ENCODE data around the gene FRMPD3.

The FRMPD3 gene

GRCh38 chrX:107482046-107482445 lies 32.6 kb downstream of the FRMPD3 start:
- no peak for DNase-seq

DNA sequence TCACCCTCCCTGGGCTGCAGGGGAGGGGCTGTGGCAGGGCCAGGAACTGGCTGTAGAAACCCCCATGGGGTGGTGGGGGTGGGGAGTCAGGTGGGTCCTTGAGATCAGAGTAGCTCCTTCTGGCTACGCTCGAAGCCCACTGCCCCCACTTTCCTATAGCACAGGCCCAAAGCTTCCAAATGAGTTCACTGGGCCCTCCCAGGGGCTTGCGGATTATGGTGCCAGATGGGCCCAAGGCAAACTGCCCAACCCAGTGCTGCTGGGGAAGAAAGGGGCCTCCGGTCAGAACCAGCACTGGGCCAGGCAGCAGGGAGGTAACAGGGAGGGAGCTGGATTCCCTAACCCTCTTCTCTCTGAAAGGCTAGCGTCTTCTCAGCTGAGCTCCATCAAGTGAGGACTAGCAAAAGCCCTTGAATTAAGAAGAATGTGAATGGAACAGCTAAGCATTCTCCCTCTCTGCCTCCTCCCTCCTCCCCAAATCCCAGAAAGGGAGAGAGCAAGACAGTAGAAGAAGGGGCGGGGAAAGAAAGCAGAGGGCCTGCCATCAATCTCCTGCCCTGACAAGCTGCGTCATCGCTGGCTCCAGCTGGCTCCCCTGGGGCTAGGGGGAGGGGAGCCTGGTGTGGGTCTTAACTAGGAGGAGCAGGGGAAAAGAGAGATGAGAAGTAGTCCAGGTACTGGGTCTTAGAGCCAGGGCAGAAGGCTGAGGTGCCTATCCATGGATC lies 34.7 kb downstream of the FRMPD3 start:
- no peak for DNase-seq

DNA sequence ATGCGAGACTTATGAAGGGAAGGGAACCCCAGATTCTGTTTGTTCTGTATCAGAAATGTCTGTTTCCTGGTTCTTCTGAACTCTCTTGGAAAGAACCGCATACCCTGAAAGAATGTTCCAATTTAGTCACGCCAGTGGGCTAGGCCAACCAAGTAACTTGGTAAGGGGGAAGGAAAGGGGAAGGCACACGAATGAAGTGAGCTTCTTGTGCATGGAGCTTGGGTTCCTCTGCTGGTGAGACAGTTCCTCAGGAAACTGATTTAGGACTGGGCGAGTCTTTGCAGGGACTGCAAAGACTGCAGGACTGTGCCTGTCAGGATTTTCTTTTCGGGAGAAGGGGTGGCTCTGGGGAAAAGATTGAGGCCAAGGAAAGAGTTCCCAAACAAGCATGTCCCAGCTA lies 35.6 kb downstream of the FRMPD3 start:
- DNase-seq, result no peak

DNA sequence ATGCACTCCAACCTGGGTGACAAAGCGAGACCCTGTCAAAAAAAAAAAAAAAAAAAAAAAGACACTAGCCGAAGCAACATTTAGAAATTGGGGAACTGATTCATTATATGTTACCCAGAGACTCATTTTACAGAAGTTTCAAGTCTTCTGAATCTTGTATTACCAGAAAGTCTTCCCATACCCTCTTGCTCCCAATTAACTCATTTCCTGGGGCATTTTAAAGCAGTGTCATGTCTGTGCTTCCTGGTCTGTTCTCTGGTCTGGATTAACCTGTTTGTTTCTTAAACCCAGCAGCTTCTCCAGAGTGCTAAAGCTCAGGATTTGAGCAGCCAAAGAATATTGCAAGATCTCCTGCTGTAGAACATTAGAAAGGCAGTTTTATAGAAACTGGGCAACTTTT lies 43.7 kb downstream of the FRMPD3 start:
- DNase-seq, result no peak

DNA sequence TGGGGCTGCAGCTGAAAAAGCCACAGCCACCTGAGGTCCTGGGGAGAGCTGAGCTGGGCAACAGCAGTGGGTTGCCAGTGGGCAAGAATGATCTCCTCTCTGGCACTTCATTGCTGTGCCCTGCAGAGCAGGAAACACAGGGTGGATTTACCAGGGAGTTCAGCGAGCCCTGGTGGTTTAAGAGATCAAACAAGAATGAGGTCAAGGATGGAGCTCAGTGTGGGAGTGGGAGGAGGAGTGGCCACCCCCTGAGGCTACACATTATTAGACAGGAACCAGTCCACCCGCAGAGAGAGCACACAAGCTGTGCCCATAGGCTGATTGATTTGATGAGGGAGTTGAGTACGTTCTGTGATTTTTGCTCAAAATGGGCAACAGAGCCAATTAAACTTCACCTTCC lies 47.3 kb downstream of the FRMPD3 start:
- no peak for DNase-seq
